HEK293T (cell line): ENCODE data around the gene CAPN5.

ENCODE experiments used
- CTCF ChIA-PET: fragments of 350-600 bp; formaldehyde crosslinking; extraction: SDS; loops from one replicate; lab custom pipeline; 2021; ENCODE audit warnings: antibody characterized with exemption, inconsistent platforms; lab: Yijun Ruan, JAX
- POLR2A ChIA-PET: fragments of 350-600 bp; formaldehyde crosslinking; extraction: SDS; loops from one replicate; lab custom pipeline; 2020; ENCODE audit warnings: antibody characterized with exemption, inconsistent platforms; lab: Yijun Ruan, JAX
- DNase-seq: peaks from one replicate; pipeline ENCODE4 v3.0.0; 2012; ENCODE audit warnings: mixed read lengths; ENCODE audit errors: extremely low spot score
- ARNT ChIP-seq: fragments of 450-650 bp; IDR thresholded peaks from 2 replicates; pipeline ENCODE4 v1.6.1; 2017; ENCODE audit warnings: mild to moderate bottlenecking
- BHLHE40 ChIP-seq: fragments of 450-650 bp; IDR thresholded peaks from 2 replicates; pipeline ENCODE4 v1.6.1; 2016; ENCODE audit warnings: mild to moderate bottlenecking, moderate library complexity, borderline replicate concordance
- CTBP1 ChIP-seq: fragments of 450-650 bp; IDR thresholded peaks from 2 replicates; pipeline ENCODE4 v1.6.1; 2016; ENCODE audit warnings: borderline replicate concordance
- ELF4 ChIP-seq: fragments of 450-650 bp; IDR thresholded peaks from 2 replicates; pipeline ENCODE4 v1.6.1; 2017; ENCODE audit warnings: antibody characterized with exemption
- FOXA1 ChIP-seq: fragments of 450-650 bp; IDR thresholded peaks from 2 replicates; pipeline ENCODE4 v1.6.1; 2016; ENCODE audit warnings: mild to moderate bottlenecking
- FOXK2 ChIP-seq: fragments of 450-650 bp; IDR thresholded peaks from 2 replicates; pipeline ENCODE4 v1.6.1; 2016; ENCODE audit warnings: mild to moderate bottlenecking
- FOXM1 ChIP-seq: fragments of 450-650 bp; IDR thresholded peaks from 2 replicates; pipeline ENCODE4 v1.6.1; 2017; ENCODE audit warnings: mild to moderate bottlenecking, borderline replicate concordance
- HDGF ChIP-seq: fragments of 450-650 bp; IDR thresholded peaks from 2 replicates; pipeline ENCODE4 v1.6.1; 2017; ENCODE audit warnings: antibody characterized with exemption, borderline replicate concordance
- L3MBTL2 ChIP-seq: fragments of 450-650 bp; conservative IDR thresholded peaks from 2 replicates; pipeline ENCODE4 v1.6.1; 2016; ENCODE audit warnings: mild to moderate bottlenecking
- LEF1 ChIP-seq: fragments of 450-650 bp; IDR thresholded peaks from 2 replicates; pipeline ENCODE4 v1.6.1; 2017; ENCODE audit warnings: mild to moderate bottlenecking, borderline replicate concordance
- NFRKB ChIP-seq: fragments of 450-650 bp; IDR thresholded peaks from 2 replicates; pipeline ENCODE4 v1.6.1; 2016; ENCODE audit warnings: mild to moderate bottlenecking, moderate library complexity
- SP1 ChIP-seq: fragments of 450-650 bp; IDR thresholded peaks from 2 replicates; pipeline ENCODE4 v1.6.1; 2017
- SUZ12 ChIP-seq: fragments of 450-650 bp; IDR thresholded peaks from 2 replicates; pipeline ENCODE4 v1.6.1; 2016; ENCODE audit warnings: mild to moderate bottlenecking
- TARDBP ChIP-seq: fragments of 450-650 bp; IDR thresholded peaks from 2 replicates; pipeline ENCODE4 v1.6.1; 2016
- ZNF384 ChIP-seq: fragments of 450-650 bp; IDR thresholded peaks from 2 replicates; pipeline ENCODE4 v1.6.1; 2016
- TF ChIP-seq, protein P1 (sequence below): fragments of 450-650 bp; IDR thresholded peaks from 2 replicates; pipeline ENCODE4 v1.6.1; 2016

Gene CAPN5

DNA sequence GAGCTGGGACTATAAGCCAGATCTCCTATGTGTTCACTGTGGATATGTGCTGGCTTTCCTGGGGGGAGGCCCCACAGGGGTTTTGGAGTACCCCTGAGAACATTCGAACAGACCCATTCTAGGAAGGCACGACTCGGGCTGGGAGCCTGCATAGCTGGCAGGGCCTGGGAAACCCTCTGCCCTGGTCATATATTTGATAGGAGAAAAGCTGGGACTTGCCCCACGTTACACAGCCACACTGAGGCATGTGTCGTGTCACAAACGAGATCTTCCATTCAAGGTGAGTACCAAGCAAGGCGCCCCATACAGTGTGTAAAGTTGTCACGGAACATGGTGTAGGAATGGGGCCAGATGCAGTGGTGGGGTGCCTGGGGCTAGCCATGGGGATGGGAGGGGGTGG, 72.4 kb downstream of the CAPN5 start:
- no peak for DNase-seq
- POLR2A ChIA-PET: no interaction called here
- TF ChIP-seq HDGF (no peak), BHLHE40 (no peak), TARDBP (no peak), NFRKB (no peak), ARNT (no peak), CTBP1 (no peak), SUZ12 (no peak), ZNF384 (no peak), L3MBTL2 (no peak), ELF4 (no peak), FOXA1 (no peak), FOXM1 (no peak), SP1 (no peak), LEF1 (no peak), FOXK2 (no peak)
- TF ChIP-seq, protein P1, sequence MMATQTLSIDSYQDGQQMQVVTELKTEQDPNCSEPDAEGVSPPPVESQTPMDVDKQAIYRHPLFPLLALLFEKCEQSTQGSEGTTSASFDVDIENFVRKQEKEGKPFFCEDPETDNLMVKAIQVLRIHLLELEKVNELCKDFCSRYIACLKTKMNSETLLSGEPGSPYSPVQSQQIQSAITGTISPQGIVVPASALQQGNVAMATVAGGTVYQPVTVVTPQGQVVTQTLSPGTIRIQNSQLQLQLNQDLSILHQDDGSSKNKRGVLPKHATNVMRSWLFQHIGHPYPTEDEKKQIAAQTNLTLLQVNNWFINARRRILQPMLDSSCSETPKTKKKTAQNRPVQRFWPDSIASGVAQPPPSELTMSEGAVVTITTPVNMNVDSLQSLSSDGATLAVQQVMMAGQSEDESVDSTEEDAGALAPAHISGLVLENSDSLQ: no peak
- CTCF ChIA-PET: no interaction called here

DNA sequence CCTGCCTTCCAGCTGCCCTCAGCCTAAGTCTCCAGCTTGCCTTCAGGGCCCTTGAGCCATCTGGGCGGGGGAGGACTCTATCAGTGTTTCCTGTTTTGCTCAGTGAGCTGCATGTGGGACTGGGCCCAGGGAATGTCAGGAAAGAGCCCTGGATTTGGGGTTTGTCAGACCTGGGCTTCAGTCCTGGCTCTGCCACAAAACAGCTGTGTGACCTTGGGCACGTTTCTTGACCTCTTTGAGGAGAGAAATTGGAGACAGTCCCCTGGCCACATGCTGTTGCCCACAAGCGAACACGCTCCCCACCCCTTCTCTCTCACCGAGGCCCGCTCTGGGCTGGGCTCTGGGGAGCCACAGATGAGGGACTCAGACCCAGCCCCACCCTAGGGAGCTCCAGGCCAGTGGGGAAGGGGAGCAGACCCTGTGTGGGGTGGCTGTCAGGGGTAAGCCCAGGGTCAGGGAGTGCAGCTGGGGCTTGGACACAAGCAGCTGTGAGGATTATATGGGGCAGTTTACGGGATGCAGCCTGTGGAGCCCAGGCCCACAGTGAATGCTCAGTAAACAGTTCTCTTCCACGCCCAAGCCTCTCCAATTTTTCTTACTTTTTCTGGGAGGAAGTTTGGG, 73.6 kb downstream of the CAPN5 start:
- DNase-seq: no peak
- TF ChIP-seq ZNF384: no peak
- TF ChIP-seq BHLHE40: no peak
- TF ChIP-seq SUZ12: no peak
- TF ChIP-seq CTBP1: no peak
- TF ChIP-seq FOXK2: no peak
- POLR2A ChIA-PET: no interaction called here
- CTCF ChIA-PET: no interaction called here

- ChIA-PET CTCF (no interaction called here), POLR2A (no interaction called here)
- no peak for TF ChIP-seq LEF1
- no peak for TF ChIP-seq FOXA1
- no peak for DNase-seq
Observed at GRCh38 chr11:77141034-77141433, 74.3 kb downstream of the CAPN5 start.

- DNase-seq: no peak
- TF ChIP-seq FOXK2: no peak
- no peak for TF ChIP-seq HDGF
- no peak for TF ChIP-seq TARDBP
- no peak for TF ChIP-seq FOXA1
- no peak for TF ChIP-seq SP1
- TF ChIP-seq ELF4: no peak
- TF ChIP-seq CTBP1: no peak
- no peak for TF ChIP-seq ZNF384
- no peak for TF ChIP-seq FOXM1
- TF ChIP-seq L3MBTL2: no peak
- TF ChIP-seq NFRKB: no peak
- no peak for TF ChIP-seq SUZ12
- TF ChIP-seq, protein P1: no peak
- no peak for TF ChIP-seq BHLHE40
- TF ChIP-seq LEF1: no peak
- TF ChIP-seq ARNT: no peak
- ChIA-PET CTCF (no interaction called here), POLR2A (no interaction called here)
Observed at GRCh38 chr11:77141475-77141874, 74.7 kb downstream of the CAPN5 start.

DNA sequence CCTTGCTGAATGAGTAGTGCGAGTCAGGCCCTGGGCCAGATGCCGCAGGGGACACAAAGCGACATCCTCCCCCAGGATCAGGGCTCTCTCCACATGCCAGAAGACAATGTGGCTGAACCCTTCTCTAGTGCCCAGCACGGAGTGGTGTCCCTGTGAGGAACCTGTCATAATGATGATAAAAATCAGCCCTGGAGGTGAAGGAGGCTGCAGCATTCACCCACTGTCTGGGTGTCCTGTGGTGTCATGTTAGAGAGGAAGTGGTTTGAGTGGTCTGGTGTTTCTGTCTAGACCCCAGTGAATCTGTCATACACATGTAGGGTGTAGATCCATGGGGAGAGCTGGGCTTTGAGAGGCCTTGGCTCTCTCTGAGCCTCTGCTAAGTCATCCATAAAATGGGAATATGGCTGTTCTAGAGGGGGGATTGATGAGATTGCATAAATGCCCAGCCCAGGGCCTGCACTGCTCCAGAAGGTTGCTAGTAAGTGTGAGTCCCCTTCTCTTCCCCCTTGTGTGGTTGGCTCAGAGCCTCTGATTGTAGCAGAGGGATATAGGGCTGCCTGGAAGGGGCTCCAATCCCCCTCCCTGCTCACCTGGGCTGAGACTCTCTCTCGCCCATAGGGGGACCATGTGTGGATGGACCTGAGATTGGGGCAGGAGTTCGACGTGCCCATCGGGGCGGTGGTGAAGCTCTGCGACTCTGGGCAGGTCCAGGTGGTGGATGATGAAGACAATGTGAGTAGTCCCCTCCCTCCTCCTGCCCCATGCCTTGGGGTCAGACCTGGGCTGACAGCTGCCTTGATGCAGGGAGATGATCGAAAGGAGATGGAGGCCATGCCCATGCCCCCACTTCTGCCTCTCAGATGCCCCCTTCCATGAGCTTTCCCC, 75.6 kb downstream of the CAPN5 start:
- CTCF ChIA-PET: no interaction called here
- DNase-seq: no peak
- TF ChIP-seq CTBP1 (no peak), FOXM1 (no peak), BHLHE40 (no peak), LEF1 (no peak), ELF4 (no peak), FOXA1 (no peak), NFRKB (no peak), L3MBTL2 (no peak), ZNF384 (no peak), SUZ12 (no peak), FOXK2 (no peak), SP1 (no peak), TARDBP (no peak), HDGF (no peak), ARNT (no peak)
- TF ChIP-seq, protein P1: no peak
- POLR2A ChIA-PET: no interaction called here

GRCh38 chr11:77143405-77144020, 76.7 kb downstream of the CAPN5 start:
- ChIA-PET POLR2A (no interaction called here), CTCF (no interaction called here)

More at GRCh38 chr11:77143405-77144020, 76.7 kb downstream of the CAPN5 start:
- DNase-seq: no peak
- TF ChIP-seq ELF4: no peak
- TF ChIP-seq ARNT: no peak
- TF ChIP-seq, protein P1: no peak
- TF ChIP-seq FOXK2: no peak
- TF ChIP-seq LEF1: no peak
- no peak for TF ChIP-seq NFRKB
- no peak for TF ChIP-seq HDGF
- TF ChIP-seq L3MBTL2: no peak
- no peak for TF ChIP-seq ZNF384
